GM12878 (cell line): Measurements from ENCODE around the gene RTP1. TPM values are rescaled to one million over a fixed set of nuclear protein-coding genes. Genes with fewer than 3 reads are reported as not detected.

Experiments
- ATAC-seq: fragments of 200-7000 bp; cut with Tn5 transposase; 3 replicates; pipeline ENCODE4 v1.9.1; 2020; ENCODE audit warnings: mild to moderate bottlenecking, moderate library complexity
- BruUV-seq: library from RNA; stranded (reverse); fragments of 400-500 nt; replicated peaks from 2 replicates; lab custom pipeline; 2021; lab: Mats Ljungman, UMichigan
- CTCF ChIA-PET: fragments of 300-600 bp; sonication (Branson Sonifier 250); formaldehyde crosslinking; extraction: SDS; loops from one replicate; lab custom pipeline; 2021; ENCODE audit warnings: inconsistent platforms; lab: Yijun Ruan, JAX
- POLR2A ChIA-PET: fragments of 350-600 bp; formaldehyde crosslinking; extraction: SDS; loops from one replicate; lab custom pipeline; 2021; ENCODE audit warnings: inconsistent platforms; lab: Charles Lee
- RAD21 ChIA-PET: fragments of 300-600 bp; sonication (Branson Sonifier 250); formaldehyde crosslinking; loops from one replicate; lab custom pipeline; 2023; ENCODE audit warnings: antibody characterized with exemption; ENCODE audit not compliant: unreplicated experiment; lab: Charles Lee
- SMC1A ChIA-PET: fragments of 300-600 bp; sonication (Branson Sonifier 250); formaldehyde crosslinking; loops from one replicate; lab custom pipeline; 2023; ENCODE audit not compliant: unreplicated experiment, uncharacterized antibody; lab: Charles Lee
- DNase-seq: peaks from one replicate; pipeline ENCODE4 v3.0.0-alpha.2; 2011; ENCODE audit warnings: low read depth, low spot score
- FAIRE-seq: peaks from 3 replicates; lab custom pipeline; 2011; peaks lifted over from hg19 to GRCh38; lab: Jason Lieb, UNC
- H2AFZ ChIP-seq: 2 replicates; pipeline ENCODE4 v1.6.0; 2011; ENCODE audit warnings: low read depth, low read length, control low read depth; ENCODE audit not compliant: control insufficient read depth
- H3K27ac ChIP-seq: 2 replicates; pipeline ENCODE4 v1.5.1; 2011; ENCODE audit warnings: control low read depth; ENCODE audit not compliant: control insufficient read depth, insufficient read depth
- H3K27me3 ChIP-seq, 2 experiments: replicated peaks in 1 of 2; 2 replicates each; pipeline versions ENCODE4 v1.6.0 to v1.6.1; 2011; ENCODE audit warnings: low read length in 1 of 2; ENCODE audit not compliant: control insufficient read depth in 2 of 2, insufficient read depth in 2 of 2
- H3K36me3 ChIP-seq, 2 experiments: 2 replicates each; pipeline ENCODE4 v1.5.1; 2011; ENCODE audit warnings: low read length in 1 of 2; ENCODE audit not compliant: control insufficient read depth in 2 of 2, insufficient read depth in 2 of 2
- H3K4me1 ChIP-seq: 2 replicates; pipeline ENCODE4 v1.6.1; 2011; ENCODE audit warnings: mild to moderate bottlenecking, low read length, moderate library complexity, mixed read lengths; ENCODE audit not compliant: control insufficient read depth, insufficient read depth
- H3K4me2 ChIP-seq: 2 replicates; pipeline ENCODE4 v1.6.0; 2011; ENCODE audit warnings: control low read depth; ENCODE audit not compliant: control insufficient read depth, insufficient read depth
- H3K4me3 ChIP-seq: fragments of 200-600 bp; sonication (generic); 2 replicates; pipeline ENCODE4 v1.5.1; 2016
- H3K79me2 ChIP-seq: 2 replicates; pipeline ENCODE4 v1.6.0; 2011; ENCODE audit warnings: low read length; ENCODE audit not compliant: control insufficient read depth, insufficient read depth
- H3K9ac ChIP-seq: 2 replicates; pipeline ENCODE4 v1.8.0; 2011; ENCODE audit warnings: low read length, control low read depth, mixed read lengths; ENCODE audit not compliant: control insufficient read depth, insufficient read depth
- H3K9me3 ChIP-seq: replicated peaks from 3 replicates; pipeline ENCODE4 v1.5.1; 2011; ENCODE audit warnings: mild to moderate bottlenecking, low read length; ENCODE audit not compliant: control insufficient read depth, insufficient read depth
- H4K20me1 ChIP-seq: 2 replicates; pipeline ENCODE4 v1.6.0; 2011; ENCODE audit not compliant: control insufficient read depth, insufficient read depth
- ASH2L ChIP-seq: fragments of 300-600, 200-600 bp; sonication (generic); IDR thresholded peaks from 2 replicates; pipeline ENCODE4 v1.6.1; 2017; ENCODE audit warnings: low read depth, mild to moderate bottlenecking, borderline replicate concordance
- ATF7 ChIP-seq: fragments of 450-650 bp; IDR thresholded peaks from 2 replicates; pipeline ENCODE4 v1.6.1; 2016; ENCODE audit warnings: low read depth, mild to moderate bottlenecking
- CBFB ChIP-seq: IDR thresholded peaks from 2 replicates; pipeline ENCODE4 v1.6.1; 2016; ENCODE audit warnings: antibody characterized with exemption, low read depth
- CHD1 ChIP-seq: IDR thresholded peaks from 2 replicates; pipeline ENCODE4 v1.6.1; 2012; ENCODE audit warnings: low read depth, low read length, improper control_type of control experiment
- E4F1 ChIP-seq: fragments of 450-650 bp; IDR thresholded peaks from 2 replicates; pipeline ENCODE4 v1.6.1; 2018; ENCODE audit warnings: borderline replicate concordance, mild to moderate bottlenecking; ENCODE audit not compliant: partially characterized antibody
- ETV6 ChIP-seq, 2 experiments: fragments of 450-650 bp in 1 of 2; IDR thresholded peaks in 1 of 2; conservative IDR thresholded peaks in 1 of 2; 2 replicates each; pipeline ENCODE4 v1.6.1; 2014; ENCODE audit warnings: antibody characterized with exemption in 1 of 2, borderline replicate concordance in 1 of 2, low read depth in 1 of 2, mild to moderate bottlenecking in 1 of 2, moderate library complexity in 1 of 2
- FOXK2 ChIP-seq: fragments of 450-650 bp; IDR thresholded peaks from 2 replicates; pipeline ENCODE4 v1.6.1; 2017; ENCODE audit warnings: mild to moderate bottlenecking, moderate library complexity
- IRF5 ChIP-seq: fragments of 450-650 bp; IDR thresholded peaks from 2 replicates; pipeline ENCODE4 v1.6.1; 2017; ENCODE audit warnings: borderline replicate concordance
- NFXL1 ChIP-seq: fragments of 450-650 bp; IDR thresholded peaks from 2 replicates; pipeline ENCODE4 v1.6.1; 2017; ENCODE audit warnings: antibody characterized with exemption, mild to moderate bottlenecking, borderline replicate concordance
- NFYB ChIP-seq: IDR thresholded peaks from 2 replicates; pipeline ENCODE4 v1.6.1; 2011; ENCODE audit warnings: low read depth, mild to moderate bottlenecking, low read length, improper control_type of control experiment, moderate library complexity; ENCODE audit not compliant: insufficient read depth
- NRF1 ChIP-seq: conservative IDR thresholded peaks from 2 replicates; pipeline ENCODE4 v1.6.1; 2011; ENCODE audit warnings: mild to moderate bottlenecking, low read depth, low read length, improper control_type of control experiment
- POLR2A ChIP-seq: IDR thresholded peaks from 2 replicates; pipeline ENCODE4 v1.6.1; 2011; ENCODE audit warnings: low read depth, mild to moderate bottlenecking, low read length
- RUNX3 ChIP-seq: IDR thresholded peaks from 2 replicates; pipeline ENCODE4 v1.6.1; 2012; ENCODE audit warnings: low read length, inconsistent platforms
- SREBF1 ChIP-seq: IDR thresholded peaks from 2 replicates; pipeline ENCODE4 v1.6.1; 2012; ENCODE audit warnings: mild to moderate bottlenecking, low read length
- SRF ChIP-seq, 2 experiments: IDR thresholded peaks; 2 replicates each; pipeline ENCODE4 v1.6.1; 2011; ENCODE audit warnings: low read depth in 2 of 2, low read length in 2 of 2, mild to moderate bottlenecking in 1 of 2, moderate library complexity in 1 of 2
- TAF1 ChIP-seq: IDR thresholded peaks from 2 replicates; pipeline ENCODE4 v1.6.1; 2011; ENCODE audit warnings: mild to moderate bottlenecking, low read depth, low read length, borderline replicate concordance
- USF1 ChIP-seq: IDR thresholded peaks from 2 replicates; pipeline ENCODE4 v1.6.1; 2011; ENCODE audit warnings: borderline replicate concordance, low read depth, mild to moderate bottlenecking, moderate library complexity, mixed read lengths, low read length; ENCODE audit not compliant: insufficient read depth; ENCODE audit errors: extremely low read length
- YBX1 ChIP-seq: fragments of 450-650 bp; IDR thresholded peaks from 2 replicates; pipeline ENCODE4 v1.6.1; 2016; ENCODE audit warnings: antibody characterized with exemption
- ZNF217 ChIP-seq: fragments of 450-650 bp; IDR thresholded peaks from 2 replicates; pipeline ENCODE4 v1.6.1; 2017; ENCODE audit warnings: antibody characterized with exemption, mild to moderate bottlenecking
- WGBS: methylation state at CpG from one replicate; pipeline ENCODE4 v1.1.6; 2016; ENCODE audit warnings: low lambda C conversion rate; ENCODE audit not compliant: insufficient replicate concordance, insufficient coverage; ENCODE audit errors: missing lambda C conversion rate; 5-methylcytosine and 5-hydroxymethylcytosine counted together
- in situ Hi-C: fragments of 300-500 bp; cut with MboI; formaldehyde crosslinking; loops from 9 replicates; pipeline ENCODE4 v1.14.3; 2018; ENCODE audit warnings: mixed read lengths
- intact Hi-C: fragments of 100-400 bp; cut with micrococcal nuclease; formaldehyde crosslinking; loops from one replicate; pipeline ENCODE4 v1.14.2; 2022; ENCODE audit not compliant: unreplicated experiment
- polyA plus RNA-seq, 11 experiments: library from polyadenylated mRNA; depleted of rRNA in 4 of 11; unstranded in 6 of 11; stranded (reverse) in 5 of 11; fragments of >200 nt; fragmentation: Nextera tagmentation in 4 of 11; fragmentation: Illumina TruSeq in 1 of 11; extraction: Ambion mirVana in 4 of 11; extraction: Trizol in 1 of 11; gene quantifications; 1 replicate in 1 of 11; 2 replicates in 10 of 11; pipeline versions ENCODE4 v1.2.1 to v1.2.3, GENCODE V29; 2011 to 2016; ENCODE audit warnings: inconsistent platforms in 2 of 11, missing spikeins in 2 of 11, low read depth in 1 of 11
- total RNA-seq, 4 experiments: library from RNA; depleted of rRNA in 3 of 4; stranded (reverse); fragments of >200 nt in 3 of 4; fragmentation: Illumina TruSeq in 1 of 4; extraction: Trizol in 1 of 4; gene quantifications; 2 replicates each; pipeline versions ENCODE4 v1.2.1 to v1.2.3, GENCODE V29; 2013 to 2021

The RTP1 gene
- total and polyA plus RNA-seq, 10 of the 15 experiments (the other 5 are each of a cell fraction or from before 2014, with no cell fraction given): not detected

GRCh38 chr3:187228740-187229139, 31.5 kb downstream of the RTP1 start:
- ChIA-PET POLR2A (no interaction called here), CTCF (no interaction called here), RAD21 (no interaction called here), SMC1A (no interaction called here)
- Histone ChIP-seq H4K20me1 (no peaks in the 10 kb centered on the region), H3K9ac (no peak overlapping the region), H3K4me3 (no peak overlapping the region), H3K4me1 (no peaks in the 10 kb centered on the region), H3K79me2 (no peaks in the 10 kb centered on the region), H2AFZ (no peak overlapping the region), H3K27ac (no peak overlapping the region), H3K27me3 (peaks cover 3 to 7% of the 10 kb centered on the region in 2 experiments; a peak in 3 of 4 replicates), H3K9me3 (no peaks in the 10 kb centered on the region), H3K4me2 (no peak overlapping the region), H3K36me3 (no peaks in the 10 kb centered on the region)
- in situ Hi-C loops (no loop called here), intact Hi-C loops (no loop called here)
- no TSS peak for BruUV-seq
- WGBS: 29% methylated on average over 2 of the region's 2 CpGs
- TF ChIP-seq IRF5: no peak
- TF ChIP-seq ETV6 (conservative IDR thresholded peaks at IDR 0.05 in 1 of 2, IDR thresholded peaks at IDR 0.05 in 1 of 2; ENCODE audit: borderline replicate concordance in 1 of 2, low read depth in 1 of 2): no peak
- no peak for TF ChIP-seq CHD1
- no peak for TF ChIP-seq TAF1
- TF ChIP-seq ZNF217: no peak
- TF ChIP-seq E4F1: no peak
- TF ChIP-seq NRF1: no peak
- no peak for TF ChIP-seq FOXK2
- TF ChIP-seq SREBF1: no peak
- no peak for TF ChIP-seq ASH2L
- no peak for TF ChIP-seq RUNX3
- no peak for TF ChIP-seq NFXL1
- TF ChIP-seq NFYB: no peak
- TF ChIP-seq POLR2A: no peak
- TF ChIP-seq CBFB: no peak
- no peak for TF ChIP-seq ATF7
- TF ChIP-seq YBX1: no peak
- TF ChIP-seq SRF (IDR thresholded peaks at IDR 0.05; ENCODE audit: low read depth in 2 of 2, low read length in 2 of 2): no peak
- TF ChIP-seq USF1: no peak
- FAIRE-seq: no peak
- DNase-seq: no peak
- ATAC-seq: no peak
